HG02623 (cell line): ENCODE measurements around the gene LMO3.

Source experiments
- ATAC-seq: cut with Tn5 transposase; IDR thresholded peaks from one replicate; pipeline ENCODE4 v1.9.1; 2021; ENCODE audit warnings: moderate library complexity; ENCODE audit not compliant: unreplicated experiment

The LMO3 gene

GRCh38 chr12:16606117-16606200 lies at the start of gene LMO3:
Gene LMO3 (minus strand): TSS chr12:16606162. CDS start chr12:16600860, 5,302 bp downstream.
- ATAC-seq = no peak

- ATAC-seq = peak; percentile 97
Measured at GRCh38 chr12:16636435-16637055, 30.6 kb upstream of the LMO3 start.

GRCh38 chr12:16634786-16635185 lies 28.8 kb upstream of the LMO3 start:
- no peak for ATAC-seq

GRCh38 chr12:16626991-16627390 lies 21.0 kb upstream of the LMO3 start:
- ATAC-seq = no peak

GRCh38 chr12:16622338-16622737 lies 16.4 kb upstream of the LMO3 start:
- peak; percentile 78 for ATAC-seq

GRCh38 chr12:16619537-16619936 lies 13.6 kb upstream of the LMO3 start:
- no peak for ATAC-seq

- ATAC-seq = no peak
Measured at GRCh38 chr12:16618256-16618655, 12.3 kb upstream of the LMO3 start.

- ATAC-seq = no peak
Measured at GRCh38 chr12:16613199-16613598, 7.2 kb upstream of the LMO3 start.

GRCh38 chr12:16612647-16613046 lies 6.7 kb upstream of the LMO3 start:
- no peak for ATAC-seq

- peak; percentile 32 for ATAC-seq
Measured at GRCh38 chr12:16611146-16611545, 5.2 kb upstream of the LMO3 start.

GRCh38 chr12:16610743-16611142 lies 4.8 kb upstream of the LMO3 start:
- ATAC-seq = no peak

GRCh38 chr12:16610001-16610585 lies 4.1 kb upstream of the LMO3 start:
- no peak for ATAC-seq

- no peak for ATAC-seq
Measured at GRCh38 chr12:16608946-16609539, 3.1 kb upstream of the LMO3 start.

GRCh38 chr12:16607906-16608775 lies 2.2 kb upstream of the LMO3 start:
- ATAC-seq = no peak

- no peak for ATAC-seq
Measured at GRCh38 chr12:16606991-16607390, 1.0 kb upstream of the LMO3 start.

GRCh38 chr12:16606201-16606849 lies 363 bp upstream of the LMO3 start:
- peak; percentile 48 for ATAC-seq

GRCh38 chr12:16605642-16606116 lies 283 bp downstream of the LMO3 start:
- ATAC-seq = no peak

- no peak for ATAC-seq
Measured at GRCh38 chr12:16604596-16605252, 1.2 kb downstream of the LMO3 start.

GRCh38 chr12:16603916-16604575 lies 1.9 kb downstream of the LMO3 start:
- ATAC-seq = no peak

- ATAC-seq = no peak
Measured at GRCh38 chr12:16603260-16603915, 2.6 kb downstream of the LMO3 start.
